Loucy (cell line): ENCODE data around the gene TMEM164.

Source experiments
- H2AFZ ChIP-seq: fragments of 200-600 bp; sonication (generic); 2 replicates; pipeline ENCODE4 v1.6.0; 2016; ENCODE audit warnings: antibody characterized with exemption, mild to moderate bottlenecking, low read length, moderate library complexity
- H3F3A ChIP-seq: fragments of 200-600 bp; 2 replicates; pipeline ENCODE4 v1.6.0; 2016; ENCODE audit warnings: antibody characterized with exemption, low read depth, mild to moderate bottlenecking
- H3K27me3 ChIP-seq: fragments of 200-600 bp; sonication (generic); 2 replicates; pipeline ENCODE4 v1.6.1; 2014; ENCODE audit warnings: low read length, mild to moderate bottlenecking; ENCODE audit not compliant: insufficient read depth, poor library complexity, severe bottlenecking
- H3K36me3 ChIP-seq: fragments of 200-600 bp; sonication (generic); 2 replicates; pipeline ENCODE4 v1.6.1; 2016; ENCODE audit warnings: low read length; ENCODE audit not compliant: insufficient read depth
- H3K4me1 ChIP-seq: fragments of 200-600 bp; sonication (generic); 2 replicates; pipeline ENCODE4 v1.5.1; 2014; ENCODE audit warnings: low read length, mild to moderate bottlenecking; ENCODE audit not compliant: insufficient read depth, poor library complexity, severe bottlenecking
- H3K4me2 ChIP-seq: fragments of 200-600 bp; sonication (generic); 2 replicates; pipeline ENCODE4 v1.6.0; 2014; ENCODE audit warnings: antibody characterized with exemption, low read length, low read depth, mild to moderate bottlenecking; ENCODE audit not compliant: poor library complexity, severe bottlenecking
- H3K4me3 ChIP-seq: fragments of 200-600 bp; sonication (generic); 2 replicates; pipeline ENCODE4 v1.5.1; 2014; ENCODE audit warnings: low read length, mild to moderate bottlenecking, mixed read lengths; ENCODE audit not compliant: poor library complexity, severe bottlenecking
- H3K79me2 ChIP-seq: fragments of 200-600 bp; sonication (generic); 2 replicates; pipeline ENCODE4 v1.6.1; 2014; ENCODE audit warnings: low read length; ENCODE audit not compliant: insufficient read depth
- H3K9ac ChIP-seq: fragments of 200-600 bp; sonication (generic); 2 replicates; pipeline ENCODE4 v1.6.0; 2014; ENCODE audit warnings: mild to moderate bottlenecking, low read depth, low read length, moderate library complexity; ENCODE audit not compliant: poor library complexity, severe bottlenecking
- H3K9me2 ChIP-seq: fragments of 200-600 bp; sonication (generic); replicated peaks from 2 replicates; pipeline ENCODE4 v1.6.1; 2016; ENCODE audit warnings: low read depth, low read length, mixed read lengths
- H3K9me3 ChIP-seq: fragments of 200-600 bp; sonication (generic); 2 replicates; pipeline ENCODE4 v1.6.1; 2014; ENCODE audit warnings: mild to moderate bottlenecking, antibody characterized with exemption, low read length, low read depth; ENCODE audit not compliant: insufficient read depth
- H4K20me1 ChIP-seq: fragments of 200-600 bp; sonication (generic); 2 replicates; pipeline ENCODE4 v1.6.0; 2014; ENCODE audit warnings: antibody characterized with exemption, low read length, mild to moderate bottlenecking; ENCODE audit not compliant: insufficient read depth, poor library complexity, severe bottlenecking
- CTCF ChIP-seq: fragments of 200-600 bp; sonication (generic); conservative IDR thresholded peaks from 2 replicates; pipeline ENCODE4 v1.5.1; 2014; ENCODE audit warnings: mild to moderate bottlenecking, antibody characterized with exemption, low read length
- EZH2phosphoT487 ChIP-seq: fragments of 200-600 bp; IDR thresholded peaks from 2 replicates; pipeline ENCODE4 v1.6.1; 2018; ENCODE audit warnings: antibody characterized with exemption, mild to moderate bottlenecking, moderate library complexity, borderline replicate concordance

Gene TMEM164

GRCh38 chrX:110171442-110171841 lies 168.5 kb downstream of the TMEM164 start:
- Histone ChIP-seq H3K4me2 (no peak overlapping the region), H2AFZ (no peak overlapping the region), H3K9me3 (no peaks in the 10 kb centered on the region), H3K4me3 (no peak overlapping the region), H3K9me2 (no peaks in the 10 kb centered on the region), H3K36me3 (peaks cover 38% of the 10 kb centered on the region; the same call in 1 of the 2 replicates), H3K4me1 (no peaks in the 10 kb centered on the region), H3F3A (no peaks in the 10 kb centered on the region), H3K27me3 (no peaks in the 10 kb centered on the region), H3K79me2 (no peaks in the 10 kb centered on the region), H3K9ac (no peak overlapping the region), H4K20me1 (no peaks in the 10 kb centered on the region)
- TF ChIP-seq CTCF (no peak), EZH2phosphoT487 (no peak)

- Histone ChIP-seq H3K9me2 (no peaks in the 10 kb centered on the region), H4K20me1 (no peaks in the 10 kb centered on the region), H3K4me1 (no peaks in the 10 kb centered on the region), H3K27me3 (no peaks in the 10 kb centered on the region), H3K9ac (no peak overlapping the region), H3K9me3 (no peaks in the 10 kb centered on the region), H3K4me3 (no peak overlapping the region), H2AFZ (no peak overlapping the region), H3K36me3 (peaks cover 38% of the 10 kb centered on the region; the same call in 1 of the 2 replicates), H3K79me2 (no peaks in the 10 kb centered on the region), H3K4me2 (no peak overlapping the region), H3F3A (no peaks in the 10 kb centered on the region)
- TF ChIP-seq CTCF (no peak), EZH2phosphoT487 (no peak)
Measured at GRCh38 chrX:110172215-110172614, 169.3 kb downstream of the TMEM164 start.

GRCh38 chrX:110173192-110174175 lies 170.6 kb downstream of the TMEM164 start:
- no peak overlapping the region for H3K4me2 ChIP-seq
- no peaks in the 10 kb centered on the region for H3F3A ChIP-seq
- H3K4me3 ChIP-seq, result no peak overlapping the region
- no peaks in the 10 kb centered on the region for H3K27me3 ChIP-seq
- H3K9me2 ChIP-seq, result no peaks in the 10 kb centered on the region
- H3K9ac ChIP-seq, result no peak overlapping the region
- H3K9me3 ChIP-seq, result no peaks in the 10 kb centered on the region
- TF ChIP-seq EZH2phosphoT487, result no peak
- no peak for TF ChIP-seq CTCF
- H3K79me2 ChIP-seq, result no peaks in the 10 kb centered on the region
- no peak overlapping the region for H2AFZ ChIP-seq
- no peaks in the 10 kb centered on the region for H4K20me1 ChIP-seq
- peaks cover 38% of the 10 kb centered on the region; the same call in 1 of the 2 replicates for H3K36me3 ChIP-seq
- H3K4me1 ChIP-seq, result no peaks in the 10 kb centered on the region
